ENCODE measurements around the gene DUSP1.

DUSP1 gene

GRCh38 chr5:172770675-172771438 is at the start of gene DUSP1:
TSS of gene DUSP1 (minus strand) at chr5:172771195. CDS start at chr5:172770952, 243 bp downstream.
- TF ChIP-seq TOX (CRISPR knock-in tag; IDR thresholded peaks at IDR 0.05; ENCODE audit: borderline replicate concordance) (peak; percentile 63; the same call in 1 of the 2 replicates), ISL1 (CRISPR knock-in tag; IDR thresholded peaks at IDR 0.05) (no peak), PPARA (CRISPR knock-in tag; IDR thresholded peaks at IDR 0.05; ENCODE audit: borderline replicate concordance) (no peak), ZNF8 (CRISPR knock-in tag; IDR thresholded peaks at IDR 0.05) (no peak), CSDC2 (CRISPR knock-in tag; IDR thresholded peaks at IDR 0.05) (no peak), SNAI2 (CRISPR knock-in tag; IDR thresholded peaks at IDR 0.05) (no peak), TCF4 (CRISPR knock-in tag; IDR thresholded peaks at IDR 0.05; ENCODE audit: borderline replicate concordance) (no peak), ZNF70 (CRISPR knock-in tag; IDR thresholded peaks at IDR 0.05) (no peak), TSHZ2 (CRISPR knock-in tag; IDR thresholded peaks at IDR 0.05) (no peak; the same call in 1 of the 2 replicates), ESRRG (CRISPR knock-in tag; IDR thresholded peaks at IDR 0.05) (peak; percentile 90; the same call in 1 of the 2 replicates), RARB (CRISPR knock-in tag; IDR thresholded peaks at IDR 0.05) (0 out of 2 replicates have a peak, but pooled peaks have one; percentile 53), ZNF565 (CRISPR knock-in tag; conservative IDR thresholded peaks at IDR 0.05; ENCODE audit: low read depth) (no peak), ZC3H10 (CRISPR knock-in tag; IDR thresholded peaks at IDR 0.05) (no peak), CSRNP3 (CRISPR knock-in tag; IDR thresholded peaks at IDR 0.05) (peak; percentile 91), POU6F1 (CRISPR knock-in tag; IDR thresholded peaks at IDR 0.05; ENCODE audit: borderline replicate concordance, low read depth) (no peak), OSR1 (CRISPR knock-in tag; IDR thresholded peaks at IDR 0.05) (no peak), BACH2 (CRISPR knock-in tag; IDR thresholded peaks at IDR 0.05; ENCODE audit: borderline replicate concordance) (no peak), ZFP30 (CRISPR knock-in tag; IDR thresholded peaks at IDR 0.05) (no peak), ZFP3 (CRISPR knock-in tag; IDR thresholded peaks at IDR 0.05) (peak; percentile 59; the same call in 1 of the 2 replicates), GLIS3 (CRISPR knock-in tag; IDR thresholded peaks at IDR 0.05) (peak; percentile 93), CREB5 (CRISPR knock-in tag; IDR thresholded peaks at IDR 0.05; ENCODE audit: low read depth) (peak; percentile 84), ARNTL (CRISPR knock-in tag; IDR thresholded peaks at IDR 0.05; ENCODE audit: borderline replicate concordance, low read depth) (no peak), PATZ1 (CRISPR knock-in tag; IDR thresholded peaks at IDR 0.05; ENCODE audit: borderline replicate concordance) (peak; percentile 45; the same call in 1 of the 2 replicates)
- peak; percentile 66 for ATAC-seq

All from SK-N-SH treated with all-trans-retinoic acid at 6 μM for 48 hours (cell line).